Mucosa of stomach (tissue), 1 donor: Measurements from ENCODE around the gene MLLT1.
A peak's percentile ranks its signal among the peaks of the same experiment; 100 is the strongest.

Experiments used
- H3K27me3 ChIP-seq: one replicate; pipeline ENCODE4 v1.7.0; 2013; ENCODE audit warnings: mild to moderate bottlenecking, low read length; ENCODE audit not compliant: control insufficient read depth, insufficient read depth
- H3K36me3 ChIP-seq: one replicate; pipeline ENCODE4 v1.7.0; 2013; ENCODE audit warnings: low read length; ENCODE audit not compliant: control insufficient read depth, insufficient read depth
- H3K4me1 ChIP-seq: one replicate; pipeline ENCODE4 v1.7.0; 2013; ENCODE audit warnings: mild to moderate bottlenecking, low read length; ENCODE audit not compliant: control insufficient read depth, insufficient read depth
- H3K4me3 ChIP-seq: one replicate; pipeline ENCODE4 v1.7.0; 2013; ENCODE audit warnings: low read length
- H3K9ac ChIP-seq: one replicate; pipeline ENCODE4 v1.7.0; 2013; ENCODE audit warnings: mild to moderate bottlenecking, low read length, moderate library complexity
- H3K9me3 ChIP-seq: one replicate; pipeline ENCODE4 v1.7.0; 2013; ENCODE audit warnings: mild to moderate bottlenecking, low read length, moderate library complexity; ENCODE audit not compliant: control insufficient read depth
- donor health status: Pancreatic carcinoma.

The MLLT1 gene

DNA sequence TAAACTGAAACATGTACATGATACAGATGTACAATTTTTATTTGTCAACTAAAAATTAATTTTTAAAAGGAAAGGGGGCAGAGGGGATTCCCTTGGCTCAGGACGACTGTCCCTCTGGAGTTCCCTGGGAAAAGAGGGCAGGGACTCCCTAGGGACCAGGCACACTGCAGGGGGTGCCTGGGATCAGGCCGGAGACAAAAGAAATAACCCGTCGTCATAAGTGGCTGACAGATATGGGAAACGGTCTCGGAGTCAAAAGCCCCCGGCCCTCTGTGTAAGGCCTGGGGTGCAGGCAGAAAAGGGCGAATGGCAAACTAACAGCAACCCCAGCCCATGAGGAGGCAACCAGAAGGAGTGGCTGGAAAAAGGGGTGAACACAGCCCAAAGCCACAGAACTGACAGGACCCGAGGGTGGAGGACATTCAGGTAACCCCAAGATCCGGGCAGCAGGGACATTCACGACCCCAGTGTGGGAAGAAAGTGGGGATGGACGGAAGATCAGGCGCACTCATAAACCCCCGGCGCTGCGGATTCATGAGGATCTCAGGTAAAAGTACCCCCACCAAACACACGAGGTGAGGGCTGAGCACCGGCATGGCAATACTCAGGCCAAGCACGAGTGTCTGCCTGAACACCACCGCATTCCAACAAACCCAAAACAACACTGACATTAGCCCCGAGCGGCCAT is 6.7 kb downstream of the MLLT1 start:
- H3K9me3 ChIP-seq: no peaks in the 10 kb centered on the region
- no peaks in the 10 kb centered on the region for H3K36me3 ChIP-seq
- no peak overlapping the region for H3K4me3 ChIP-seq
- peaks cover 86% of the 10 kb centered on the region for H3K4me1 ChIP-seq
- H3K9ac ChIP-seq: peak overlapping the region; percentile 29
- no peaks in the 10 kb centered on the region for H3K27me3 ChIP-seq

DNA sequence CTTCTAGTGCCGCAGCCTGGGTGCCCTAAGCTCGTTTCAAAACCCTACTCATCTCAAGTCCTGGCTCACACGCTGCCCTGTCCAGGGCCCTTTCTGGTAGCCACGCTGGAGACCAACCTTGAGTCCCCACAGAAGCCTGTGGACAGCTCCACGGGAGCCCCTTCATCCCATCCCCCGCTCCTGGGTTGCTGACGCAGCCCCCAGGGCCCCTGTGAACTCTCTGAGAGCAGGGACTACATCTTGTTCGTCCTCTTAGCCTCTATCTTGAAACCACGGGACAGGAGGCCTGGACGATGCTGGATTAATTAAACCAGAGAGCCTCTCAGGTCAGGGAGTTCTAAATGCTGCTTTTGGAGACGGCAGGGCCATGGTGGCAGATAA is 7.4 kb downstream of the MLLT1 start:
- Histone ChIP-seq H3K4me3 (no peak overlapping the region), H3K9ac (no peak overlapping the region), H3K4me1 (peaks cover 87% of the 10 kb centered on the region)

DNA sequence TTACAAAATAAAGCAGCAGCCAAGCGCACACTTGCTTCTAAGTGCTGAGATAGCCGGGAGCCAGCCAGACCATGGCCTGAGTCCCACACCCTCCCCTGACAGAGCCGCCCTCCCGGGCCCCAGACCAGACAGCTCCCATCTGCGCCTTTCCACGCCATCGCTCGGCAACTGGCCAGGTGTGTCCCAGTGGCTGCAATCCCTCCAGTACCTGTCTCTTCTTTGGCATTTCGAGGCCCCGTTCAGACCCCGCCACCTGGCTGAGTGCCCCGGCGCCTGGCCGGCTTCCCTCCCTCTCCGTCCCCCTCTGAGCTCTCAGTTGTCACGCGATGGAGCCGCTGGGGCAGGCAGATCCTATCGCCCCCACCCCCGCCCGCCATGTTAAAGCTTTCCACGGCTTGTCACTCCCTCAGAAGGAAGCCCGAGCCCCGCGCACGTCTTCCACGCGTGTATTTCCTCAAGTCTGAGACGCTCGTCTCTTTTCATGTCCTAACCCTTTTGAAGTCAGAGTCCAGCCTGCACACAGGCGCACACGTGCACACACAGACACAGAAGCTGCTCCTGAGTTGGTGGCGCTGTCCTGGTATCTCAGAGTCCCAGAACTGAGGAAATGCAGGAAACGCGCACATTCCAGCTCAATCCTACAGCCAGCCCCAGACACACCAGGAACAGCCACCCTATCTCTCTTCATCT is 7.9 kb downstream of the MLLT1 start:
- H3K27me3 ChIP-seq: no peaks in the 10 kb centered on the region
- peaks cover 84% of the 10 kb centered on the region for H3K4me1 ChIP-seq
- no peaks in the 10 kb centered on the region for H3K9me3 ChIP-seq
- H3K9ac ChIP-seq: peak overlapping the region; percentile 33
- H3K4me3 ChIP-seq: no peak overlapping the region
- H3K36me3 ChIP-seq: no peaks in the 10 kb centered on the region

More for the DNA sequence above, 7.4 kb downstream of the MLLT1 start:
- Histone ChIP-seq H3K36me3 (no peaks in the 10 kb centered on the region), H3K27me3 (no peaks in the 10 kb centered on the region), H3K9me3 (no peaks in the 10 kb centered on the region)

DNA sequence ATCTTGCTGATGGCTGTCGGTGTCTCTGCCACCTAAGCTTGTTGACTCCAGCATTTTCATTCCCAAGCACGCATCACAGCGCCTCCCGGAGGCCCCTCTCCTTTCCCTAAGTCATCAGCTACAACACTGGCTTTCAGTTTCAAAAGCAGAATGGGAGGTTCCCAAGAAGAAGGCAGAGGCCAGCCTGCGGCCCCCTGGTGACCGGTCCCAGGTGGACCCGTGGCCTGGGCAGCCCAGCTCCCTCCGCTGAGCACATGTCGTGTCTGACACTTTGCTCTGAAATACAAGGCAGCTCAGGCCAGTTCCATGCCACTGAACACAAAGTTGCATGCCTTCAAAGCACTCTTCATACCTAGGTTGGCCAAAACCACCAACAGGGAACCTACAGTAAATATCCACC is 8.5 kb downstream of the MLLT1 start:
- H3K27me3 ChIP-seq: no peaks in the 10 kb centered on the region
- peak overlapping the region; percentile 33 for H3K9ac ChIP-seq
- no peaks in the 10 kb centered on the region for H3K36me3 ChIP-seq
- H3K4me1 ChIP-seq: peaks cover 79% of the 10 kb centered on the region
- H3K4me3 ChIP-seq: no peak overlapping the region
- no peaks in the 10 kb centered on the region for H3K9me3 ChIP-seq

DNA sequence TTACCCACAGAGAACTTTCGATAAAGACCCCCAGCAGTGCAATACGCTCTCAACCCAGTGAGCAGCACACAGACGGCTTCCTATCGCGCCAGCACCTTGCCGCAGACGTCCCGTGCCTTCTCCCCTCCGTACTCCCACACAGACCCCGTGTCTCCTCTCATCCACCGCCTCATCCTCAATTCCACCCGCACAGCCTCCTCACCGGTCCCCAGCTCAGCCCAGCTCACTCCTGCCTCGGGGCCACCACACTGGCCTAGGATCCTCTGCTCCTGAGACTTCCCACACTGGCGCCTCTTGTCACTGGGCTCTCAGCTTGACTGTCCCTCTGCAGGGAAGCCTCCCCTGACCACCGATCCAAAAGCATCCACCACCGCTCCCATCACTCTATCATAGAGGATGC is 9.0 kb downstream of the MLLT1 start:
- Histone ChIP-seq H3K9ac (peak overlapping the region; percentile 33), H3K4me3 (no peak overlapping the region), H3K36me3 (no peaks in the 10 kb centered on the region), H3K4me1 (peaks cover 78% of the 10 kb centered on the region), H3K9me3 (no peaks in the 10 kb centered on the region), H3K27me3 (no peaks in the 10 kb centered on the region)

DNA sequence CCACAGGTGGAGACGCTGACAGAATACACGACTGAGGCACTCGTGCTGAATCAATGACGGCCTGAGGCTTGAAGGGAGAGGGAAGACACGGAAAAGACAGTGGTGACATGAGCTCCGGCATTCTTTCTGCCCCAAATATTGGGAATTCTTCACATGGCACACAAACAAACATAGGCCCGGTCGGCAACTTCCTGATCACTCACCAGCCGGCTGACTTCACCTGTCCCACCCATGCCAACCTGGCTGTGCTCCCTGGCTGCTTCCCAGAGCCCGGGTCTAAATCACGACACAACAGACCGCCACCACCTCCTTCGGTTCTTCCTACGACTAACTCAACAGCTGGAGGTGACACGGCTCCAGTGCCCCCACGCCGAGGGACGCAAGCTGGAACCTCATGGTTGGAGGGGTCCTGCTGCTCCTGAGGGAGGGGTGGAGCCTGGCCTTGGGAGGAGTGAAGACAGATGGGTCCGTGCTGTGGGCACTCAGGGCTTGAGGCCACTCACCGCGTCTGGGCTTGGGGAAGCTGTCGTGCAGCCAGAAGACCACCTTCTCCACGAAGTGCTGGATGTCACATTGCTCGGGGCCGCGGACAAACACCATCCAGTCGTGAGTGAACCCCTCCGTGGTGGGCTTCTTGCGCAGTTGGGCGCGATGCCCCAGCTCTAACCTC is 9.6 kb downstream of the MLLT1 start:
- no peaks in the 10 kb centered on the region for H3K36me3 ChIP-seq
- no peaks in the 10 kb centered on the region for H3K9me3 ChIP-seq
- H3K27me3 ChIP-seq: no peaks in the 10 kb centered on the region
- H3K4me3 ChIP-seq: no peak overlapping the region
- H3K9ac ChIP-seq: no peak overlapping the region
- peaks cover 72% of the 10 kb centered on the region for H3K4me1 ChIP-seq

DNA sequence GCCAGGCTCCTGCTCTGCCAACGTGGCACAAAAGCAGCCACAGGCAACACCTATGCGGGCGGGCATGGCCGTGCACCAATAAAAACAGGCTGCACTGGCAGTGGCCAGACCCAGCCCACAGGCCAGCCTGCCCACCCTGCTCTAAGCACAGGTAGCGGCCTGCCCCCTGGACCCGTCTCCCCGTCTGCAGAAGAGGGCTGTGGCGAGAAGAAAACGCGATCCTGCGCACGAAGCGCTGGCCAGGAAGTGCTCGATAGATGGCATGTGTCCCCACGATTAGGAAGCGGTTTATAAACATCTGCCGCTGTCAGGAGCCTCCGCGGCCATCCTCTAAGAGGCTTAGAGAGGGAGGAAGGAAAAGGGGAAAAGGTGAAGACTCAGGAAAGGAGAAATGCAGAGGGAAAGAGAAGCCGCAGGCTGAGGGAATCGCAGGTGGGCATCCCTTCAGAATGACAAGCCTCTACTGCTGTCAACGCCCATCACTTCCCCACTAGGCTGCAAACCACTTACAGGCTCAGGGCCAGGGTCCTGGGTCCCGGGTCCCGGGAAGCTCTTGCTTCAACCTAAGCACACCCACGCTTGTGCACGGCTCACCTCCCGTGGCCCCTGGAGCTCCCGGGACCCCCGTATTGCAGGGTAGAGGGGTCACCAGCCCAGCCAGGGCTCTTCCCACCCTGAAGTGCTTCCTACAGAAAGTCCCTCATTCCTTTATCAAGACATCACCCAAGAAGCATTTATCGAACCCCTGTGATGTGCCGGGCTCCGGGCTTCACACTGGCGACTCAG is 10.5 kb downstream of the MLLT1 start:
- no peak overlapping the region for H3K9ac ChIP-seq
- H3K27me3 ChIP-seq: no peaks in the 10 kb centered on the region
- H3K36me3 ChIP-seq: no peaks in the 10 kb centered on the region
- H3K4me1 ChIP-seq: peaks cover 63% of the 10 kb centered on the region
- no peak overlapping the region for H3K4me3 ChIP-seq
- H3K9me3 ChIP-seq: no peaks in the 10 kb centered on the region

DNA sequence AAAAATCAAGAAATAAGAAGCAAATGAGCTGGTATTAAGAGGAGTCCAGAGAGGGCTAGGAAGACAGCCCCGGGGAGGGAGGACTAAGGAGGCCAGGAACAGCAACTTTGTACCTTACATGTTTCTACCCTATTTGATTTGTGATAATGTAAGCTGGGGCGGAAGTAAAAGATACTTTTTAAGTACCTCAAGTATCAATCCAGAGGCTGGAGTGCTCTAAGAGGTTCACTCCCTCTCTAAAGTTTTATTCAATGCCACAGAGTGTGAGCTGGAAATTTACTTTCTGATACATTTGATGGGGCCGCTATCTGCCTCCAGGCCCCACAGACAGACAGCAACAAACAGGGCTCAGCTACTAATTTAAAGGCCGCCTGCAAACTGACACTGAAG is 11.4 kb downstream of the MLLT1 start:
- Histone ChIP-seq H3K4me3 (no peak overlapping the region), H3K36me3 (no peaks in the 10 kb centered on the region)

DNA sequence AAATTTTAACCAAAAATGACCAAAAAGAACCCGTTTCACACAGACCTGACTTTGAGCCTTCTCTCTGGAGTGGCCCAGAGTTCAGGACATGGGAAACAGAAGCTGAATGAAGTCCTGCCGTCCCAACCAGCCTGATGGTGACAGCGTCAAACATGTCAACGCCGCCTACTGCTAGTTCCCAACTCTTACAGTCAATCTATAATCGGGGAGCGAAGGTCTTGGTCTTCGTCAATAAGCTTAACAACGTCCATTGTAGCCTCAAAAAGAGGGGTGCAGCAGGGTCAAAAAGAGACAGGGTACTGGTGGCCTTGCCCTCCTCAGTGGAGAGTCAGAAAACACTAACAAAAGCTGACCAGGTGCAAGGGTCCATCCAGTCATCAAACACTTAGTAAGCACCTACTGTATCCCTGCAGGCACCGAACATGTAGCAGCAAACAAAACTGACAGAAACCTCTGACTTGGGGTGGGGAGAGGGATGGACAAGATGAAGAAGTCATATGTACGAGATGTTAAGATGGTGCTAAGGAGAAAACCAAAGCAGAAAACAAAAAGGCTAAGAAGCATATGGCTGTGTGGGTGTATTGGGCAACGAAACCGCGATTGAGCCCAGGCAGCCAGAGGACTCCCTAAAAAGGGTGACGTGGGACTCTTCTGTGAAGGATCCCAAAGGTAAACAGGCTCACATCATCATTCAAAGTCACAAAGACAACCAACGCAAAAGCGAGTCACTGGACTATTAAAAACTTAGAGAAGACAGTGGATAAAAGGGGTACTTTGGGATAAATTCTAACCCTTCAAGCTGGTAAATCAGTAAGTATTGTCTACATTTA is 12.0 kb downstream of the MLLT1 start:
- H3K4me1 ChIP-seq: peaks cover 48% of the 10 kb centered on the region
- H3K36me3 ChIP-seq: no peaks in the 10 kb centered on the region
- no peak overlapping the region for H3K9ac ChIP-seq
- H3K27me3 ChIP-seq: no peaks in the 10 kb centered on the region
- H3K4me3 ChIP-seq: no peak overlapping the region
- no peaks in the 10 kb centered on the region for H3K9me3 ChIP-seq

More for the DNA sequence above, 11.4 kb downstream of the MLLT1 start:
- peaks cover 54% of the 10 kb centered on the region for H3K4me1 ChIP-seq
- no peaks in the 10 kb centered on the region for H3K27me3 ChIP-seq
- H3K9ac ChIP-seq: no peak overlapping the region
- H3K9me3 ChIP-seq: no peaks in the 10 kb centered on the region

DNA sequence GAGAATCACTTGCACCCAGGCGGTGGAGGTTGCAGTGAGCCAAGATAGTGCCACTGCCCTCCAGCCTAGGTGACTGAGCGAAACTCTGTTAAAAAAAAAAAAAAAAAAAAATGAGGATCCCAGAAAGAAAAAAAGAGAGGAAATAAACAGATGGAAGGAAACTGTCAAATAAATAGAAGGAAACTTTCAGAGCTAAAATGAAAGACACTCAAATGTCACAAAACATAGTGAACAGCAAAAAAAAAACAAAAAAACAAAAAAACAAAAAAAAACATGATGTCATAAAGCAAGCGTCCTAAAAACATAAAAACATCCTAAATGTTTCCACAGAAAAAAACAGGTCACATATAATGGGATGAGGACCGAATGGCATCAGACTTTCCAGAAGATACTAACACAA is 15.0 kb downstream of the MLLT1 start:
- Histone ChIP-seq H3K4me3 (no peak overlapping the region), H3K4me1 (peaks cover 18% of the 10 kb centered on the region), H3K27me3 (no peaks in the 10 kb centered on the region), H3K9me3 (no peaks in the 10 kb centered on the region), H3K36me3 (no peaks in the 10 kb centered on the region), H3K9ac (no peak overlapping the region)

DNA sequence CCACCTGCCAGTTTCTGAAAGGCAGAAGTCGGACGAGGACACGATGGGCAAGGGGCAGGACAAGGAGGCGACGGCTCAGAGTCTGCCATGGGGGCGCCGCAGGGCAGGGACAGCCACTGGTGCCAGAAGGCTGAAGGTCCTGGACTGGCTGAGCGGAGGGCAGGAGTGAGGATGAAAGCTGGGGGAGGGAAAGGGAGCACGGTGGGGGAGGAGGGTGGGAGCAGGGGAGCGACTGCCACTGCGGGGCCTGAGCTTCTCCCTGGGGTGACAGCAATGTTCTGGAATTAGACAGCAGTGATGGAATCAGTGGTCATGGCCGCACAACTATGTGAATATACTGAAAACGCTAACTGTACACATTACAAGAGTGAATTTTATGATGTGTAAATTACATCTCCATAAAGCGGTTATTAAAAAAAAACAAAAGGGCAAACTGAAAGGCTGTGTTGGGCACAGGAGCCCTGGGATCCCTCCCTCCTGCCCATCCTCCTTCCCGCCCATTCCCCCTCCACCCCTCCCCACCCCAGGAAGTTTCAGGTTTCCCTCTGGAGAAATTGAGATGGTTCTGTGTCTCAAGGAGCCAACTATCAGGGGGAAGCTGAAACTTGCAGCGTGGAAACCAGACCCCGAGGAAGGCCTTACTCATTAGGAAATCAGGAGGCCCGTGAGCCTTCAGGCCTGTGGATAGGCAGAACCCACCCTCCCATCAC is 15.9 kb downstream of the MLLT1 start:
- no peaks in the 10 kb centered on the region for H3K9me3 ChIP-seq
- no peaks in the 10 kb centered on the region for H3K27me3 ChIP-seq
- no peaks in the 10 kb centered on the region for H3K36me3 ChIP-seq
- H3K4me1 ChIP-seq: peaks cover 9% of the 10 kb centered on the region
- no peak overlapping the region for H3K9ac ChIP-seq
- H3K4me3 ChIP-seq: no peak overlapping the region
